ENCODE results near the gene MYH15. TPM values are rescaled to one million over a fixed set of nuclear protein-coding genes. Genes with fewer than 3 reads are reported as not detected.

MYH15 gene
- total and polyA plus RNA-seq, 2 of the 8 experiments (the other 6 are each of a cell fraction or from before 2014, with no cell fraction given): under 0.01 TPM; not detected in 1

DNA sequence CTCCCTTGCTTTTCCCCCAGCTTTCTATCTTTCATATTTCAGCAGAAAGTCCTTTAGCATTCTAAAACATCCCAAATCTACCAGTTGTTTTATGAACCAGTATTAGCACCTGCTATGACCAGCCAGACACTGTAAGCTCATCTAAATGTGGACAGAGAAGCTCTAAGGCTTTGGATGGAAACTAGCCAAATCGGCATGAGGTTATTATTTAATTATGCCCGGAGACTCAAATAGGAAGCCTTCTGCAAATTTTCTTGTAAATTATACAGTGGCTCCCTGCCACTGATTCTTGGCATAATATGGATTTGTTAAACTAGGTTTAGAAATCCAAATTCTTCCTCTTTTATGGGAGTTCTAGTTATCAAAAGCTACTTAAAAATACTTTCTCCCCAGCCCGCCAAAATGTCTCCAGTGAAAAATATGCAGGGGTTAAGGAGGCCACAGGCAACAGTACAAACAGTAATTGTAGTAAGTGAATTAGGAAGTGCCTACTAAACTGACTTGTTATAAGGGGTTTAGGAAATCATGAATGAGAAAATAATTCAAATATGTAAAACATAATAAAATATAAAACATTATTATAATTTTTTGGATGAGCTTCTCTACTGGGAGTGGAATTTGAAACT is 15.4 kb downstream of the MYH15 start:
- H2AFZ ChIP-seq (ENCODE audit: low read length): no peak overlapping the region
- 95% methylated on average over 3 of the region's 3 CpGs; no CpG with 5 or more reads in 1 of the 2 experiments for WGBS, 2 experiments (ENCODE audit: extremely low coverage in 1 of 2, insufficient coverage in 1 of 2, insufficient read length in 1 of 2, insufficient replicate concordance in 2 of 2, low coverage in 1 of 2, low lambda C conversion rate in 2 of 2, missing lambda C conversion rate in 1 of 2)
- H3K79me2 ChIP-seq (ENCODE audit: control insufficient read depth in 1 of 2, insufficient read depth in 2 of 2, low read length in 2 of 2): no peaks in the 10 kb centered on the region
- H3K4me2 ChIP-seq (ENCODE audit: insufficient read depth in 1 of 2, low read depth in 2 of 2, low read length in 2 of 2): no peak overlapping the region
- no peak overlapping the region for H3K27ac ChIP-seq (ENCODE audit: low read depth, low read length)
- no peaks in the 10 kb centered on the region for H3K79me1 ChIP-seq (ENCODE audit: low read depth, low read length)
- H3K56ac ChIP-seq (replicated peaks; ENCODE audit: insufficient read length, low read depth, low read length): no peak overlapping the region
- TF ChIP-seq EZH2 (IDR thresholded peaks at IDR 0.05; ENCODE audit: low read depth, low read length, severe bottlenecking) (no peak), SUZ12 (IDR thresholded peaks at IDR 0.05; ENCODE audit: low read length) (no peak), SIX5 (IDR thresholded peaks at IDR 0.05; ENCODE audit: low read depth, low read length) (no peak), SP4 (IDR thresholded peaks at IDR 0.05; ENCODE audit: low read length) (no peak), POLR2A (IDR thresholded peaks at IDR 0.05; ENCODE audit: control extremely low read depth in 1 of 2, low read depth in 2 of 2, low read length in 2 of 2) (no peak), BRCA1 (IDR thresholded peaks at IDR 0.05; ENCODE audit: low read depth, low read length) (no peak), SP2 (IDR thresholded peaks at IDR 0.05; ENCODE audit: low read length) (no peak), KDM1A (IDR thresholded peaks at IDR 0.05; ENCODE audit: borderline replicate concordance, low read length) (no peak)
- no peak overlapping the region for H2BK12ac ChIP-seq (ENCODE audit: low read depth, low read length)
- H3K36me3 ChIP-seq (ENCODE audit: control insufficient read depth in 2 of 4, insufficient read depth in 4 of 4, low read length in 3 of 4): no peaks in the 10 kb centered on the region
- no peak overlapping the region for H2BK15ac ChIP-seq (ENCODE audit: low read length)
- POLR2A ChIA-PET (ENCODE audit: partially characterized antibody): no interaction called here
- DNase-seq (ENCODE audit: low read depth in 1 of 2, low spot score in 2 of 2) (no peak), FAIRE-seq (no peak)
- H3K23ac ChIP-seq (ENCODE audit: insufficient read length): no peak overlapping the region
- H2BK20ac ChIP-seq (ENCODE audit: low read length): no peak overlapping the region
- no peak overlapping the region for H3K4ac ChIP-seq (replicated peaks; ENCODE audit: insufficient read length, low read depth, low read length)
- H2BK120ac ChIP-seq (replicated peaks; ENCODE audit: low read depth, low read length): no peak overlapping the region
- no peaks in the 10 kb centered on the region for H3K27me3 ChIP-seq (replicated peaks in 1 of 4; ENCODE audit: control insufficient read depth in 3 of 4, extremely low read depth in 1 of 4, insufficient read depth in 3 of 4, low read length in 3 of 4)
- H3K9ac ChIP-seq (replicated peaks in 1 of 4; ENCODE audit: extremely low read depth in 1 of 4, low read depth in 3 of 4, low read length in 3 of 4): no peak overlapping the region
- H4K5ac ChIP-seq (ENCODE audit: insufficient read length, low read depth, low read length): no peak overlapping the region
- CTCF ChIA-PET (ENCODE audit: partially characterized antibody): interaction anchor here (0.6 to 7.6 kb wide), 8 partner anchors 11 to 1540 kb away, joined by 3 to 91 read pairs (median 3); no protein-coding TSS in a partner anchor
- no peak overlapping the region for H2AK5ac ChIP-seq (ENCODE audit: low read depth, low read length)
- no peak overlapping the region for H3K4me3 ChIP-seq (ENCODE audit: extremely low read depth in 1 of 4, insufficient read depth in 2 of 4, low read depth in 3 of 4, low read length in 4 of 4)
- no peaks in the 10 kb centered on the region for H3K23me2 ChIP-seq (ENCODE audit: low read depth, low read length)
- H4K91ac ChIP-seq (replicated peaks; ENCODE audit: insufficient read length, low read length): no peak overlapping the region
- H4K8ac ChIP-seq (ENCODE audit: extremely low read depth, insufficient read depth, low read length): no peak overlapping the region
- H3K4me1 ChIP-seq (replicated peaks in 1 of 4; ENCODE audit: control insufficient read depth in 3 of 4, insufficient read depth in 4 of 4, low read length in 3 of 4): no peaks in the 10 kb centered on the region
- no peak overlapping the region for H3K18ac ChIP-seq (ENCODE audit: extremely low read depth, low read length)
- no peak overlapping the region for H2BK5ac ChIP-seq (ENCODE audit: low read depth, low read length)
- no peak overlapping the region for H3K14ac ChIP-seq (ENCODE audit: insufficient read length)
- no peaks in the 10 kb centered on the region for H4K20me1 ChIP-seq (replicated peaks in 1 of 2; ENCODE audit: control insufficient read depth in 1 of 2, insufficient read depth in 2 of 2, low read length in 2 of 2)
- no peaks in the 10 kb centered on the region for H3K9me3 ChIP-seq (ENCODE audit: insufficient read depth in 2 of 2, low read depth in 1 of 2, low read length in 1 of 2)
